Measurements from ENCODE around the gene KLHL8.

KLHL8 gene

DNA sequence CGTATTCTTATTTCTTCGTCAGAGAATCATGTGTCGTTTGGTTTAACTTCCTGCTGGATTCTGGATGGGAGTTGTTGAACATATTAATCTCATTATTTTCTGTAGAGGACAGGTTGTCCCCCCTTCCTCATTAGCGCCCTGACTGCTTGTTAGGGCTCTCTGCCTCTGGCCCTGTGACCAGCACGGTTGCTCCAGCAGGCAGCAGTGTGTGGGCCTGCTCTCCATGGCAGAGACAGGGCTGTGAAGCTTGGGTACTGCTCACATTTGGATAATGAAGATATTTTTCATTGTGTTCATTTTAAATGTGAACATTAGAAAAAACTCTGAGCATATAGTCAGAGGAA is 102.7 kb downstream of the KLHL8 start:
- H3K9ac ChIP-seq (ENCODE audit: low read length): no peak overlapping the region
- H3K27ac ChIP-seq (ENCODE audit: low read depth, low read length): no peak overlapping the region
- peaks cover 65% of the 10 kb centered on the region for H3K4me1 ChIP-seq (ENCODE audit: insufficient read depth, low read length)
- no peaks in the 10 kb centered on the region for H3K9me3 ChIP-seq (ENCODE audit: low read length)
- peaks cover 49% of the 10 kb centered on the region for H3K36me3 ChIP-seq (ENCODE audit: insufficient read depth, low read length)
- no peak overlapping the region for H3K4me3 ChIP-seq (ENCODE audit: low read depth in 1 of 2, low read length in 2 of 2)
- no peaks in the 10 kb centered on the region for H3K27me3 ChIP-seq (ENCODE audit: control insufficient read depth in 1 of 2, insufficient read depth in 2 of 2, low read length in 2 of 2)

DNA sequence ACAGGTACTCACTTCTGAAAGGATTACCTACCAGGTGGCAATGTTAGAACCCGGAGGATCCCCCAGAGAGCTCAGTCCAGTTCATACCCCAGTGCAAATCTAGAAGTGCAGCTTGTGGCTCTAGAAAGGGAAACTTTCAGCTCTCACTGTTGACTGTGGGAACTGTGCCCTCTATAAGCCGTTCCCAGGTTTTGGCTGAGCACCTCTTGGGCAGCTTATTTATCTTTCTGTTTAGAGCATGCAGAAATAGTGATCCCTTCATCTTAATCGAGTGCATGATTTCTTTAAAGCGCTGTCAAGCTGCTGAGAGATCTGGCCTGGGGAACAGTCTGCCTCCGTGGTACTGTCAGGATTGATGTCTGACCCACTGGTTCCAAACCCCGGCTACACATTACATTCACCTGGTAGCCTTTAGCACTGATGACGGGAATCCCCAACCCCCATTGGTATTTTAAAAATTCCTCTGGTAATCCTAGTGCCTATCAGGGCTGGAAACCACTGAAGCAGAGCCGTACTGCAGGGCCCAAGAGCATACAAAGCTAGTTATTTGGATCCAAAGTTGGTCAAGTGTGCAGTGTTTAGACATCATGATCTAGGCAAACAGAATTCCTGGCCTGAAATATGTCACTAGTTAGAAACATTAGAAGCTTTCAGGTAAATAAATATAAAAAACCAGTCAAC is 103.2 kb downstream of the KLHL8 start:
- H3K4me3 ChIP-seq (ENCODE audit: low read depth in 1 of 2, low read length in 2 of 2): no peak overlapping the region
- peaks cover 60% of the 10 kb centered on the region for H3K4me1 ChIP-seq (ENCODE audit: insufficient read depth, low read length)
- peaks cover 54% of the 10 kb centered on the region for H3K36me3 ChIP-seq (ENCODE audit: insufficient read depth, low read length)
- H3K27ac ChIP-seq (ENCODE audit: low read depth, low read length): peak overlapping the region; percentile 47
- no peaks in the 10 kb centered on the region for H3K27me3 ChIP-seq (ENCODE audit: control insufficient read depth in 1 of 2, insufficient read depth in 2 of 2, low read length in 2 of 2)
- H3K9me3 ChIP-seq (ENCODE audit: low read length): no peaks in the 10 kb centered on the region
- no peak overlapping the region for H3K9ac ChIP-seq (ENCODE audit: low read length)

DNA sequence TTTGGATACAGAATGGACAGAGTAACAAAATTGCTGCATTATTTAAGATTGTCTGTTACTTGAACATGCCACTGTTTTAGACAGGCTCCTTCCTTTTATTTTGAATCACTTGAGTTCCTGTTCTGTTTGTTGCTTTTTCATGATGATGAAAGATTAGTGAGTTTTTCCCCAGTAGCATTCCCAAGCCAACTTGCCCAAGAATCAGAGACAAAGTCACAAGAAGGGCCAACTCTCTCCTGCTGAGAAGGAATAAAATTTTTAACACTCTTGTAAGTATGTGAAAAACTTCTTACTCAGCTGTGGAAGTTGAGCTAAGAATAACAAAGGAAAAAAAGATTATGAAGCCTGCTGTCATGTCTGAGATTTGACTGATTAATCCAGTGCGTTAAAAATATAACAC is 104.2 kb downstream of the KLHL8 start:
- Histone ChIP-seq H3K27ac (ENCODE audit: low read depth, low read length) (no peak overlapping the region), H3K9ac (ENCODE audit: low read length) (no peak overlapping the region), H3K9me3 (ENCODE audit: low read length) (no peaks in the 10 kb centered on the region), H3K4me1 (ENCODE audit: insufficient read depth, low read length) (peaks cover 50% of the 10 kb centered on the region), H3K4me3 (ENCODE audit: low read depth in 1 of 2, low read length in 2 of 2) (no peak overlapping the region), H3K27me3 (ENCODE audit: control insufficient read depth in 1 of 2, insufficient read depth in 2 of 2, low read length in 2 of 2) (no peaks in the 10 kb centered on the region), H3K36me3 (ENCODE audit: insufficient read depth, low read length) (peaks cover 57% of the 10 kb centered on the region)

DNA sequence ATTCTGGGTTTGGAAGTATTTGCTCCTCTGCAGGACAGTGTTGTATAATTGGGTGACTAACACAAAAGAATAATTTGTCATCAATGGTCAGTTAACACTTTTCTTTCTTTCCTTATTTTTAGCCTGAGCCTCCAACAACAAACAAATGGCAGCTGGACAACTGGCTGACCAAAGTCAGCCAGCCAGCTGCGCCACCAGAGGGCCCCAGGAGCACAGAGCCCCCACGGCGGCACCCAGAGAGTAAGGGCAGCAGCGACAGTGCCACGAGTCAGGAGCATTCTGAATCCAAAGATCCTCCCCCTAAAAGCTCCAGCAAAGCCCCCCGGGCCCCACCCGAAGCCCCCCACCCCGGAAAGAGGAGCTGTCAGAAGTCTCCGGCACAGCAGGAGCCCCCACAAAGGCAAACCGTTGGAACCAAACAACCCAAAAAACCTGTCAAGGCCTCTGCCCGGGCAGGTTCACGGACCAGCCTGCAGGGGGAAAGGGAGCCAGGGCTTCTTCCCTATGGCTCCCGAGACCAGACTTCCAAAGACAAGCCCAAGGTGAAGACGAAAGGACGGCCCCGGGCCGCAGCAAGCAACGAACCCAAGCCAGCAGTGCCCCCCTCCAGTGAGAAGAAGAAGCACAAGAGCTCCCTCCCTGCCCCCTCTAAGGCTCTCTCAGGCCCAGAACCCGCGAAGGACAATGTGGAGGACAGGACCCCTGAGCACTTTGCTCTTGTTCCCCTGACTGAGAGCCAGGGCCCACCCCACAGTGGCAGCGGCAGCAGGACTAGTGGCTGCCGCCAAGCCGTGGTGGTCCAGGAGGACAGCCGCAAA is 106.0 kb downstream of the KLHL8 start:
- H3K36me3 ChIP-seq (ENCODE audit: insufficient read depth, low read length): peaks cover 57% of the 10 kb centered on the region

DNA sequence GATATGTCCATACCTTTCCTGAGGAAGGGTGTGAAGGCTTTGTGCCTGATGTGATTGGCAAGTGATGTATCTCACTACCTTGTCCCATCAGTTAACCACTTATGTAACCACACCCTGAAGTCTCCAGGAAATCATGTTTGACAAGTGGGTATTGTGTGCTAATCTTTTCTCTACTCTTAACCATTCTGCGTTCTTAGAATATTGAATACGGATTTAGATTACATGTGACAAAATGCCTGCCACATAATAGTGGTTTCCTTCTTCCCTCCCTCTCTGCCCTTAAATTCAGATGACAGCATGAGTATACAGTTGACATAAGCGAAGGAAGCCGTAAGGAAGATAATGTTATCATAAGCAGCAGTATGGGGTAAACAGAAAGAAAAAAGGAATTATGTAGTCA is 108.4 kb downstream of the KLHL8 start:
- Histone ChIP-seq H3K9me3 (ENCODE audit: low read length) (no peaks in the 10 kb centered on the region), H3K36me3 (ENCODE audit: insufficient read depth, low read length) (peaks cover 55% of the 10 kb centered on the region), H3K27ac (ENCODE audit: low read depth, low read length) (no peak overlapping the region), H3K4me1 (ENCODE audit: insufficient read depth, low read length) (peaks cover 34% of the 10 kb centered on the region), H3K4me3 (ENCODE audit: low read depth in 1 of 2, low read length in 2 of 2) (no peak overlapping the region), H3K27me3 (ENCODE audit: control insufficient read depth in 1 of 2, insufficient read depth in 2 of 2, low read length in 2 of 2) (no peaks in the 10 kb centered on the region), H3K9ac (ENCODE audit: low read length) (no peak overlapping the region)

More for the DNA sequence above, 106.0 kb downstream of the KLHL8 start:
- Histone ChIP-seq H3K4me1 (ENCODE audit: insufficient read depth, low read length) (peaks cover 35% of the 10 kb centered on the region), H3K27me3 (ENCODE audit: control insufficient read depth in 1 of 2, insufficient read depth in 2 of 2, low read length in 2 of 2) (no peaks in the 10 kb centered on the region), H3K4me3 (ENCODE audit: low read depth in 1 of 2, low read length in 2 of 2) (no peak overlapping the region), H3K27ac (ENCODE audit: low read depth, low read length) (no peak overlapping the region), H3K9ac (ENCODE audit: low read length) (no peak overlapping the region), H3K9me3 (ENCODE audit: low read length) (no peaks in the 10 kb centered on the region)
